GM12892 (cell line): ENCODE measurements around the gene TMPRSS9.

Experiments used
- POLR2A ChIP-seq: IDR thresholded peaks from 2 replicates; pipeline ENCODE4 v1.6.1; 2011; ENCODE audit warnings: low read depth, low read length, control low read depth
- TAF1 ChIP-seq: IDR thresholded peaks from 2 replicates; pipeline ENCODE4 v1.6.1; 2011; ENCODE audit warnings: low read depth, mild to moderate bottlenecking, control low read depth, low read length, borderline replicate concordance

DNA sequence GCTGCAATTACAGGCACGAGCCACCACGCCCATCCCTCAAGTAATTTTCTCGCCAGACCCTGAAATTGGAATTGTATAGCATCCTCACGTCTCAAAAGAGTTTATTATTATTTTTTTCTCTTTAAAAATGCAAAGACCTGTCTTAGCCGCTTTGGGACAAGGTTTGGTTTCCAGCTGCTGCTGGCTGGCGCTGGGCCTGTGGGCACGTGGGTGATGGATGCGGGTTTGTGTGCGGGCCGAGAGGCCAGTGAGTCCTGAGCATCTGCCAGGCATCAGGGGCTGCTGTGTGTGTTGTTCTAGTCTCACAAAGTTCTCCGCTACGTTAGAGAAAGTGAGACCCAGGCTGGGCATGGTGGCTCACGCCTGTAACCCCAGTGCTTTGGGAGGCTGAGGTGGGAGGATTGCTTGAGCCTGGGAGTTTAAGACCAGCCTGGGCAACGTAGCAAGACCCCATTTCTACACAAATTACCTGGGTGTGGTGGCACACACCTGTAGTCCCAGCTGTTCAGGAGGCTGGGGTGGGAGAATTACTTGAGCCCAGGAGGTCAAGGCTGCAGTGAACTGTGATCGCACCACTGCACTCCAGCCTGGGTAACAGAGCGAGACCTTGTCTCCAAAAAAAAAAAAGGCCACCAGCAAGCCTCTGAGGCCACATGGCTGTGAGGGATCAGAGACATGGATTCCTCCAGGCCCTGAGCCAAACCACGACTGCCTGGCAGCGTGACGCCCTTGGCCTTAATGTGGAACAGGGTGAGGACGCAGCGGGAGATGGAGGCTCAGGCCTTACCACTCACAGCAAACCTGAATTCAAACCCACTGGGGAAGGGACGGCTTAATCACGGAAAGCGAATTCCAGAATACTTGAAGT lies 4.7 kb upstream of the TMPRSS9 start:
- TF ChIP-seq POLR2A (no peak), TAF1 (no peak)
